Neural crest cell (in vitro differentiated cells): ENCODE data around the gene GPR55. TPM values are rescaled to one million over a fixed set of nuclear protein-coding genes. Genes with fewer than 3 reads are reported as not detected.

ENCODE experiments used
- DNase-seq: peaks from one replicate; pipeline ENCODE4 v3.0.0; 2021; ENCODE audit warnings: low read depth, mixed read lengths, low spot score
- H3K27ac Mint-ChIP-seq: one replicate; pipeline ENCODE4 v1.8.0; 2021; ENCODE audit warnings: mild to moderate bottlenecking, mixed read lengths; ENCODE audit not compliant: unreplicated experiment
- H3K27me3 Mint-ChIP-seq: 2 replicates; pipeline ENCODE4 v1.8.0; 2021; ENCODE audit warnings: low read depth, mild to moderate bottlenecking, mixed read lengths
- H3K36me3 Mint-ChIP-seq: 2 replicates; pipeline ENCODE4 v1.8.0; 2021; ENCODE audit warnings: low read depth, mild to moderate bottlenecking, mixed read lengths
- H3K4me1 Mint-ChIP-seq: 2 replicates; pipeline ENCODE4 v1.8.0; 2021; ENCODE audit warnings: mixed read lengths
- H3K4me3 Mint-ChIP-seq: one replicate; pipeline ENCODE4 v1.8.0; 2021; ENCODE audit warnings: mild to moderate bottlenecking, mixed read lengths
- H3K9me3 Mint-ChIP-seq: 2 replicates; pipeline ENCODE4 v1.8.0; 2021; ENCODE audit warnings: mixed read lengths
- total RNA-seq: library from RNA; stranded (reverse); gene quantifications from 2 replicates; pipeline ENCODE4 v1.2.1, GENCODE V29; 2021
- TF ChIP-seq, protein P1 (sequence below): fragments of 200-600 bp; sonication (generic); conservative IDR thresholded peaks from 2 replicates; pipeline ENCODE4 v1.5.0; 2021; ENCODE audit warnings: antibody characterized with exemption, mild to moderate bottlenecking

The GPR55 gene
- total RNA-seq, 1 donor from 2014 or later, result not detected

DNA sequence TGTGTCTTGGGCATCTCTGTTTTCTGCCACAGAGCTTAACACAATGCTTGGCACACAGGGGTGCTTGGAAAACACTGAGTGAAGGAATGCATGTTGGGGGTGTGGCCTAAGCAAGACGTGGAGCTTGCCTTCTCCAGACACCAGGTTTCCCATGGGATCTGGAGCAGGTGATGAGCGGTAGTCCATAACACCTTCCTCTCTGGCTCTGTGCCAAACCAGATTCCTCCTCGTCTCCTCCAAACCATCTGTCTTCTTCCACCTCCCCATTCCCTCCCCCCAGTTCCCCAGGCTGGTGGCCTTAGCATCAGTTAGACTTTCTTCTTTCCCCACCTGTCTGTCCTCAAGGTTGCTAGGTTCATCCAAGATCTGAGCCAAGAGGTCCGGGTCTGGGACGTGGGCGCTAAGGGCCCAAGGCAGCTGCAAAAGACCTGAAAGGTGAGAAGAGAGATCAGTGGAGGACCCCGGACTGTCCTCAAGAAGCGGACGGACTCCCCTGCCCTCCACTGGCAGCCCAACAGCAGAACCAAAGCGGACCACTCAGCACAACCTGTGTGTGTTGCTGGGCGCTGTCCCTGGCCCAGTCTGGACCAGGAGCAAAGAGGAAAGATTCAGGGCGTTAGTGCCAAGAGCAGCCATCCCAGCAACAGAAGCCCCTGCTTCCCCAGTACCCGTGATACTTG lies 61.5 kb downstream of the GPR55 start:
- Mint-ChIP-seq H3K9me3 (peaks cover 4% of the 10 kb centered on the region), H3K27ac (no peak overlapping the region), H3K27me3 (peaks cover 20% of the 10 kb centered on the region), H3K4me3 (peak overlapping the region; percentile 91), H3K4me1 (peaks cover 28% of the 10 kb centered on the region), H3K36me3 (no peaks in the 10 kb centered on the region)
- DNase-seq, result no peak
- TF ChIP-seq, protein P1, sequence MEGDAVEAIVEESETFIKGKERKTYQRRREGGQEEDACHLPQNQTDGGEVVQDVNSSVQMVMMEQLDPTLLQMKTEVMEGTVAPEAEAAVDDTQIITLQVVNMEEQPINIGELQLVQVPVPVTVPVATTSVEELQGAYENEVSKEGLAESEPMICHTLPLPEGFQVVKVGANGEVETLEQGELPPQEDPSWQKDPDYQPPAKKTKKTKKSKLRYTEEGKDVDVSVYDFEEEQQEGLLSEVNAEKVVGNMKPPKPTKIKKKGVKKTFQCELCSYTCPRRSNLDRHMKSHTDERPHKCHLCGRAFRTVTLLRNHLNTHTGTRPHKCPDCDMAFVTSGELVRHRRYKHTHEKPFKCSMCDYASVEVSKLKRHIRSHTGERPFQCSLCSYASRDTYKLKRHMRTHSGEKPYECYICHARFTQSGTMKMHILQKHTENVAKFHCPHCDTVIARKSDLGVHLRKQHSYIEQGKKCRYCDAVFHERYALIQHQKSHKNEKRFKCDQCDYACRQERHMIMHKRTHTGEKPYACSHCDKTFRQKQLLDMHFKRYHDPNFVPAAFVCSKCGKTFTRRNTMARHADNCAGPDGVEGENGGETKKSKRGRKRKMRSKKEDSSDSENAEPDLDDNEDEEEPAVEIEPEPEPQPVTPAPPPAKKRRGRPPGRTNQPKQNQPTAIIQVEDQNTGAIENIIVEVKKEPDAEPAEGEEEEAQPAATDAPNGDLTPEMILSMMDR, result no peak

DNA sequence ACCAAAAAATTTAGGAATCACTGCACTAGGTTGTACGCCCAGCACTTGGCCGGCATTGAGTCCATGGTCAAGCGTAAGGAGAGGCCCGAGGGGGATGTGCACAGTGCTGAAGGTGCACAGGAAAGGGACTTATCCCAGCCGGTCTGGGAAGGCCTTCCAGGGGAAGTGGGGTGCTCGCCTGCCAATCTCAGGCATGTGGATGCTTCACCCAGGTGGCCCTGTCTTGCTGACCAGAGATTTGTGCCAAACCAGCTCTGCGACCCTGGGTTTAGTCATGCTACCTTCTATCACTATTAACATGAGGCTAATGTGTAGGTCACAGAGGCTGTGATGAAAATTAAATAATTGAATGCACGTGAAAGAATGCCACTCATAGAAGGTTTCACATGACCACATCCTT lies 62.0 kb downstream of the GPR55 start:
- no peak overlapping the region for H3K27ac Mint-ChIP-seq
- TF ChIP-seq, protein P1, result no peak
- H3K36me3 Mint-ChIP-seq, result no peaks in the 10 kb centered on the region
- DNase-seq, result no peak
- H3K4me1 Mint-ChIP-seq, result peaks cover 24% of the 10 kb centered on the region
- H3K27me3 Mint-ChIP-seq, result peaks cover 20% of the 10 kb centered on the region
- peak overlapping the region; percentile 91 for H3K4me3 Mint-ChIP-seq
- H3K9me3 Mint-ChIP-seq, result peaks cover 4% of the 10 kb centered on the region

DNA sequence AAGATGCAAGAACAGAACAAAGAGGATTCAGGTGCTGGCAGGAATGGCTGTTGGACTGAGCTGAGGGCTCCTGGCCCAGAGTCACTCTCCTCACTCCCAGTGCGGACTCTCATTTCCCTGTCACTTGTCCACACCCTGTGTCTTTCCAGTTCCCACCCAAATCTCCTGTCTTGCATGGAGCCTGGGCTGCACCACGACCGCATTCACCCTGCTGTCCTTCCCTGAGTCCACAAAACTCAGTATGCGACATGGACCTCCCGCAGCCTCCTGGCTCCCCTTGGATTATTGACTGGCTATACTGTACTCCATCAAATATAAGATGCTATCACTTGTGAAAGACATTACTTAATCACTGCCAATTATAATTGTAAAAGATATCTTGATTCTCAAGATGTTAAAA lies 62.8 kb downstream of the GPR55 start:
- Mint-ChIP-seq H3K36me3 (no peaks in the 10 kb centered on the region), H3K27ac (no peak overlapping the region), H3K9me3 (peaks cover 4% of the 10 kb centered on the region), H3K4me1 (peaks cover 24% of the 10 kb centered on the region), H3K4me3 (peak overlapping the region; percentile 91), H3K27me3 (peaks cover 20% of the 10 kb centered on the region)
- DNase-seq, result no peak
- TF ChIP-seq, protein P1, result no peak

DNA sequence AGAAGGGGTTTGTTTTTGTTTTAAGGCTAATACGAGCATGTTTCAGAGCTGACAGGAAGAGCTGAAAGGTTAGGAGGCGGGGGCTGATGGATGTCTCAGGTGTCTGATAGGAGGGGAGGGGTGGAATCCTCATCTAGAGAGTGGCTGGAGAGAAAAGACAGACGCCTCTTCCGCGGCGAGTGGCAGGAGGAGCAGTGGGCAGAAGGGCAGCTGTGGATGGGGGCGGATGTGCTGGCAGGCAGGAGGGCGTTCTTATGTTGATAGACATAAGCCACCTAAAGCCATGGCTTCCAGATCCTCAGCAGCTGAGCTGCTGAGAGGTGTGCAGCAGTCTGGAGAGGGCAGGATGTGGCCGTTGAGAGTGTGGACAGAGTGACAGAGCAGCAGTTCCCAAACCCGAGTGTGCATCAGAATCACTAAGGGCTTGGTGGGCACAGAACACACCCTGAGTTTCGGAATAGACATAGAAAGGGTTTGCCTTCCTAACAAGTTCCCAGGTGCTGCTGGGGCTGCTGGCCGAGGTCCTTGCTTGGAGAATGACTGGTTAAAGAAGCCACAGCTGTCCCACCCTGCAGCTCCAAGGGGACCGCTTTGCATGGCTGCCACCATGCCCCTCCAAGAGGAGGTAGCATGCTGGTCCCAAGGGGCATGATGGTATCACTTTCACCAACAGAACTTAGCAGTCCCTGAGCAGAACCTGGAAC lies 63.3 kb downstream of the GPR55 start:
- Mint-ChIP-seq H3K4me1 (peaks cover 19% of the 10 kb centered on the region), H3K9me3 (peaks cover 4% of the 10 kb centered on the region), H3K27me3 (peaks cover 20% of the 10 kb centered on the region), H3K4me3 (peak overlapping the region; percentile 21), H3K27ac (no peak overlapping the region), H3K36me3 (no peaks in the 10 kb centered on the region)
- TF ChIP-seq, protein P1, result no peak
- DNase-seq, result no peak

Other genes with a start within 250 kb of the GPR55 start
- 40.6 and 43.7 TPM in 2 replicates for gene CAB39, start 212.4 kb downstream of the GPR55 start, total RNA-seq
- 106 TPM in 2 replicates for gene ITM2C, start 60.3 kb downstream of the GPR55 start, total RNA-seq
- gene SPATA3, start 70.9 kb upstream of the GPR55 start, total RNA-seq, result not detected in 2 replicates
- 3.0 and 3.3 TPM in 2 replicates for gene C2orf72, start 112.3 kb upstream of the GPR55 start, total RNA-seq
- 128 and 146 TPM in 2 replicates for gene PSMD1, start 131.6 kb upstream of the GPR55 start, total RNA-seq
- gene HTR2B, start 199.8 kb upstream of the GPR55 start, total RNA-seq, result not detected in 2 replicates